Measurements from ENCODE around the gene FNDC10.
"Not testable (repeated sequence)": the region's sequence is repeated elsewhere in the genome, so short reads cannot be mapped to it uniquely, and the experiment has no call there.

FNDC10 gene

GRCh38 chr1:1600861-1601563, 1.1 kb upstream of the FNDC10 start:
- Mint-ChIP-seq H3K4me1 (ENCODE audit: low read depth) (peaks cover 9% of the 10 kb centered on the region), H3K27me3 (peaks cover 10% of the 10 kb centered on the region), H3K4me3 (no peak overlapping the region), H3K9me3 (no peaks in the 10 kb centered on the region), H3K36me3 (ENCODE audit: low read depth) (no peaks in the 10 kb centered on the region), H3K27ac (no peak overlapping the region)

- Mint-ChIP-seq H3K4me1 (ENCODE audit: low read depth) (peaks cover 9% of the 10 kb centered on the region), H3K36me3 (ENCODE audit: low read depth) (no peaks in the 10 kb centered on the region), H3K4me3 (peak overlapping the region; percentile 70), H3K27me3 (peaks cover 10% of the 10 kb centered on the region), H3K9me3 (no peaks in the 10 kb centered on the region), H3K27ac (no peak overlapping the region)
Observed at GRCh38 chr1:1599030-1599934, 653 bp downstream of the FNDC10 start.

- no peak overlapping the region for H3K27ac Mint-ChIP-seq
- peak overlapping the region; percentile 70 for H3K4me3 Mint-ChIP-seq
- H3K36me3 Mint-ChIP-seq (ENCODE audit: low read depth): no peaks in the 10 kb centered on the region
- H3K4me1 Mint-ChIP-seq (ENCODE audit: low read depth): peaks cover 9% of the 10 kb centered on the region
- H3K9me3 Mint-ChIP-seq: no peaks in the 10 kb centered on the region
- H3K27me3 Mint-ChIP-seq: peaks cover 10% of the 10 kb centered on the region
Observed at GRCh38 chr1:1598720-1599029, 1.3 kb downstream of the FNDC10 start.

- Mint-ChIP-seq H3K27ac (no peak overlapping the region), H3K4me3 (no peak overlapping the region)
Observed at GRCh38 chr1:1598051-1598719, 1.8 kb downstream of the FNDC10 start.

GRCh38 chr1:1597275-1597930, 2.5 kb downstream of the FNDC10 start:
- no peak overlapping the region for H3K27ac Mint-ChIP-seq
- peaks cover 9% of the 10 kb centered on the region for H3K4me1 Mint-ChIP-seq (ENCODE audit: low read depth)
- no peaks in the 10 kb centered on the region for H3K36me3 Mint-ChIP-seq (ENCODE audit: low read depth)
- no peaks in the 10 kb centered on the region for H3K9me3 Mint-ChIP-seq
- no peak overlapping the region for H3K4me3 Mint-ChIP-seq
- H3K27me3 Mint-ChIP-seq: peaks cover 10% of the 10 kb centered on the region

More at GRCh38 chr1:1598051-1598719, 1.8 kb downstream of the FNDC10 start:
- Mint-ChIP-seq H3K4me1 (ENCODE audit: low read depth) (peaks cover 9% of the 10 kb centered on the region), H3K36me3 (ENCODE audit: low read depth) (no peaks in the 10 kb centered on the region), H3K9me3 (no peaks in the 10 kb centered on the region), H3K27me3 (peaks cover 10% of the 10 kb centered on the region)

DNA sequence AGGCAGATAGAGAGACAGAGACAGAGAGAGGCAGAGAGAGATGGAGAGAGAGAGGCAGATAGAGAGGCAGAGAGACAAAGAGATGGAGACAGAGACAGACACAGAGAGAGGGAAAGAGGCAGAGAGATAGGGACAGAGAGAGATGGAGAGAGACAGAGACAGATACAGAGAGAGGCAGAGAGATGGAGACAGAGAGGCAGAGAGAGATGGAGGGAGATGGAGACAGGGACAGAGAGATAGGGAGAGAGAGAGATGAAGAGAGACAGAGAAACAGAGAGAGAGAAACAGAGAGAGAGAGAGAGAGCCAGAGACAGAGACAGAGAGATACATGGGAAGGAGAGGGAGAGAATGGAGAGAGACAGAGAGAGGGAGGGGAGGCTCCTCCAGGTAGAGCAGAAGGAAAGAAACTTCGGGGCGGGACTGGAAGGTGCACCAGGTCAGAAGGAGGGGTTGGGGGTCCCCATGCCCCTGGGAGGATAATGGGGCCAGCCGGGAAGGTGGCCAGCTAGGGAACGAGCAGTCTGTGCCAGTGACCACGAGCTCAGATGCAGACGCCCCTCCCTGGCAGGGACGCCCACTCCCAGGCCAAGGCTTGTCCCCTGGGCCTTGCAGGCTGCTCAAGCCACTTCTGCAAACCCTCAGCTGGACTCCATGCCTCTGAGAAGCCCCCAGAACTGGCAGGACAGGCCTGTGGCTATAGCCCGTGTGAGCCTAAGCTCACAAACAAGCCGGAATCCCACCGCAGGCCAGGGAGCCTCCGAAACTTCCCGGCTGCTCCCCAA, 3.3 kb downstream of the FNDC10 start:
- no peak overlapping the region for H3K4me3 Mint-ChIP-seq
- H3K27ac Mint-ChIP-seq: no peak overlapping the region
- H3K27me3 Mint-ChIP-seq: peaks cover 10% of the 10 kb centered on the region
- peaks cover 9% of the 10 kb centered on the region for H3K4me1 Mint-ChIP-seq (ENCODE audit: low read depth)
- no peaks in the 10 kb centered on the region for H3K9me3 Mint-ChIP-seq
- no peaks in the 10 kb centered on the region for H3K36me3 Mint-ChIP-seq (ENCODE audit: low read depth)

DNA sequence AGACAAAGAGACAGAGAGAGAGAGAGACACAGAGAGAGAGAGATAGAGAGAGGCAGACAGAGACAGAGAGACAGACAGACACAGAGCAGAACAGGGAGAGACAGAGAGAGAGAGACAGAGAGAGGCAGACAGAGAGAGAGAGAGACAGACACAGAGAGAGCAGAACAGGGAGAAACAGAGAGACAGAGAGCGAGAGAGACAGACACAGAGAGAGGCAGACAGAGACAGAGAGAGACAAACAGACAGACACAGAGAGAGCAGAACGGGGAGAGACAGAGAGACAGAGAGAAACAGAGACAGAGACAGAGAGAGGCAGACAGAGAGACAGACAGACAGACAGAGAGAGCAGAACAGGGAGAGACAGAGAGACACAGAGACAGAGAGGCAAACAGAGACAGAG, 4.6 kb downstream of the FNDC10 start:
- H3K9me3 Mint-ChIP-seq; H3K4me3 Mint-ChIP-seq; H3K27ac Mint-ChIP-seq; H3K36me3 Mint-ChIP-seq (ENCODE audit: low read depth); H3K4me1 Mint-ChIP-seq (ENCODE audit: low read depth): not testable (repeated sequence)
- peaks cover 10% of the 10 kb centered on the region for H3K27me3 Mint-ChIP-seq

DNA sequence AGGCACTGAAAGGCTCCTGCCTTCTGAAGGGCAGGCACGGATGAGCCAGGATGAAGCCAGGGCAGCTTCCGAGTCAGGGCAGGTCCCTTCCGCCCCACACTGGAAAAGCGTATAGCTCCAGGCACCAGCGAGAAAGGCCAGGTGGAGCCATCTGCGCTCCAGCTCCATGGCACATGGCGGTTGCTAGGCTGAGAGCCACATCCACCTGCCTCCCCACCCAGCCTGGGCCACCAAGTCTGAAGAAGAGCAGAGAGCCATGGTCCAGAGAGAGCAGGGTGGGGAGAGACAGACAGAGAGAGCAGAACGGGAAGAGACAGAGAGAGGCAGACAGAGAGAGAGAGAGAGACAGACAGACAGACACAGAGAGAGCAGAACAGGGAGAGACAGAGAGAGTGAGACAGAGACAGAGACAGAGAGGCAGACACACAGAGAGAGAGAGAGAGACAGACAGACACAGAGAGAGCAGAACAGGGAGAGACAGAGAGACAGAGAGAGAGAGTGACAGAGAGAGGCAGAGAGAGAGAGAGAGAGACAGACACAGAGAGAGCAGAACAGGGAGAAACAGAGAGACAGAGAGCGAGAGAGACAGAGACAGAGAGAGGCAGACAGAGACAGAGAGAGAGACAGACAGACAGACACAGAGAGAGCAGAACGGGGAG, 5.2 kb downstream of the FNDC10 start:
- Mint-ChIP-seq H3K27ac (no peak overlapping the region), H3K27me3 (peaks cover 10% of the 10 kb centered on the region), H3K4me3 (no peak overlapping the region)

GRCh38 chr1:1593834-1594601, 5.9 kb downstream of the FNDC10 start:
- Mint-ChIP-seq H3K27me3 (peaks cover 8% of the 10 kb centered on the region), H3K36me3 (ENCODE audit: low read depth) (no peaks in the 10 kb centered on the region), H3K4me1 (ENCODE audit: low read depth) (peaks cover 8% of the 10 kb centered on the region), H3K9me3 (no peaks in the 10 kb centered on the region), H3K4me3 (no peak overlapping the region), H3K27ac (no peak overlapping the region)

More for the DNA sequence above, 5.2 kb downstream of the FNDC10 start:
- H3K4me1 Mint-ChIP-seq (ENCODE audit: low read depth): peaks cover 9% of the 10 kb centered on the region
- H3K9me3 Mint-ChIP-seq: no peaks in the 10 kb centered on the region
- no peaks in the 10 kb centered on the region for H3K36me3 Mint-ChIP-seq (ENCODE audit: low read depth)

- no peak overlapping the region for H3K4me3 Mint-ChIP-seq
- H3K9me3 Mint-ChIP-seq: no peaks in the 10 kb centered on the region
Observed at GRCh38 chr1:1591452-1591851, 8.5 kb downstream of the FNDC10 start.

DNA sequence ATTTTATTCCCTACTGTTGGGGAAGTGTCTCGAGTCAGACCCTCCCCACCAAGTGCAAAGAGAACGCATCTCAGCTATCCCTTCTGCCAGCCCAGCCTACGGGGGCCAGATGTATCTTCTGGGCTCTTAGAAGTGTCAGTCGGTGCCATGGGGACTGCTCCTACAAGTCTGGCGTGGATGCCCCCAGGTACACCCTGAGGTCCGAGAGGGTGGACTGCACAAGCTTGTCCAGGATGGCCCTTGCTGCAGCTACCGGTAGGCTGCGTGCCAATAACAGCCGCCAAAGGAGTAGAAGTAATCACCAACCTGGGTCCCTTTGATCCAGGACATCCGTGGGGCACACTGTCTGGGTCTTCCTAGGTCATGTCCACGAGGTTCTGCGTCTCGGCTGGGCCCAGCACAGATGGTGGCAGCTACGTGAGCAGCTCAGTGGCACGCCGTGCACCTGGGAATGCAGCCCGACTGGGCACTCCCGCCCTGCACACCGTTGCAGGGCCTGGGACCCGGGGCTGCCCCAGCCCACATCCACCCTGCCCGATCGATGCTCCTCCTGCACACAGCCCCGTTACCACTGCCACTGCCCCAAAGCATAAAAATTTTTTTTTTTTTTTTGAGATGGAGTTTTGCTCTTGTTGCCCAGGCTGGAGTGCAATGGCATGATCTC, 16.5 kb downstream of the FNDC10 start:
- Mint-ChIP-seq H3K4me1 (ENCODE audit: low read depth) (no peaks in the 10 kb centered on the region), H3K27me3 (peaks cover 15% of the 10 kb centered on the region), H3K4me3 (no peak overlapping the region), H3K27ac (no peak overlapping the region), H3K36me3 (ENCODE audit: low read depth) (no peaks in the 10 kb centered on the region), H3K9me3 (no peaks in the 10 kb centered on the region)

More at GRCh38 chr1:1591452-1591851, 8.5 kb downstream of the FNDC10 start:
- no peaks in the 10 kb centered on the region for H3K4me1 Mint-ChIP-seq (ENCODE audit: low read depth)
- H3K36me3 Mint-ChIP-seq (ENCODE audit: low read depth): no peaks in the 10 kb centered on the region
- H3K27ac Mint-ChIP-seq: peak overlapping the region; percentile 55
- no peaks in the 10 kb centered on the region for H3K27me3 Mint-ChIP-seq

GRCh38 chr1:1582585-1583346, 17.2 kb downstream of the FNDC10 start:
- no peak overlapping the region for H3K27ac Mint-ChIP-seq
- H3K4me1 Mint-ChIP-seq (ENCODE audit: low read depth): no peaks in the 10 kb centered on the region
- H3K4me3 Mint-ChIP-seq: no peak overlapping the region
- H3K27me3 Mint-ChIP-seq: peaks cover 15% of the 10 kb centered on the region
- no peaks in the 10 kb centered on the region for H3K36me3 Mint-ChIP-seq (ENCODE audit: low read depth)
- H3K9me3 Mint-ChIP-seq: no peaks in the 10 kb centered on the region

All from stimulated activated naive CD8-positive, alpha-beta T cell treated with anti-CD3 and anti-CD28 coated beads, Interleukin-15, Interleukin-2, amounts not matched to agents 100 ng/mL and 50 ng/mL, for 24 hours (primary cell).